Measurements from ENCODE around the gene WDPCP.

DNA sequence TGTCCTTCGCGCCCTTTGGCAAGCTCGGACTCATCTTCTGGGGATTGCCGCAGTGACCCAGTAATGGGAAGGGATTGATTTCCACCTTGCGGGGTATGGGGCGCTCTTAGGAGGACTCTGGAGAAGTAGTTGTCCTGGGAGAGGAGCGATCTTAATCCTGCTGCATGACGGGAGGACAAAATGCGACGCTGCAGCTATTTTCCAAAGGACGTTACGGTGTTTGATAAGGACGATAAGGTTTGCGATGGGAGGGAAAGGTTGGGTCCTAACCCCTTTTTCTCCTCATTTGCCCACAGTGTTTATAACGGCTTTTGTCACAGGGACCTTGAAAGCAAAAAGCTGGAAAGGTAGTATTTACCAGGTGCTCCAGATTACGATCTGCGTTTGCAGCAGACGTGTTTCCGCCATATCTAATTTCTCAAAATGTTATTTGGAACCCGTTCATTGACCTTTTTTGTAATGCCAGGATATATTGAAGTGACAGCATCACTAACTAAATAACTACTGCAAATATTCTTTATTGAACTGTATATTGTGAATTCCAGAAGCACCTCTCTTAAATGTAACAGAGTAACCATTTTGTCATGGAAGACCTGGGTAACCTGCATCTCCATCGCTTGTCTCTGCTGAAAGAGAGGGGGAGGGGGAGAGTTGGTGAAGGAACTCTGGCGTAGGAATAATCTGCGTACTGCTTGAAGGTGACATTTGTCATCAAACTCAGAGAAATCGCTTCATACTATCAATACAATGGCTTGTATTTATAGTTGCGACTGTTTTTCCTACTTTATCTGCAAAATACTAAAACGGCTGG lies 1.1 kb upstream of the WDPCP start:
- TF ChIP-seq ARNTL (CRISPR knock-in tag; IDR thresholded peaks at IDR 0.05; ENCODE audit: borderline replicate concordance, low read depth) (no peak), ZFP3 (CRISPR knock-in tag; IDR thresholded peaks at IDR 0.05) (no peak), PATZ1 (CRISPR knock-in tag; IDR thresholded peaks at IDR 0.05; ENCODE audit: borderline replicate concordance) (no peak), ZC3H10 (CRISPR knock-in tag; IDR thresholded peaks at IDR 0.05) (no peak), RARB (CRISPR knock-in tag; IDR thresholded peaks at IDR 0.05) (no peak), ZNF565 (CRISPR knock-in tag; conservative IDR thresholded peaks at IDR 0.05; ENCODE audit: low read depth) (no peak), BACH2 (CRISPR knock-in tag; IDR thresholded peaks at IDR 0.05; ENCODE audit: borderline replicate concordance) (no peak), ZFP30 (CRISPR knock-in tag; IDR thresholded peaks at IDR 0.05) (no peak), CSDC2 (CRISPR knock-in tag; IDR thresholded peaks at IDR 0.05) (no peak), ESRRG (CRISPR knock-in tag; IDR thresholded peaks at IDR 0.05) (no peak)
- TF ChIP-seq, protein P1, sequence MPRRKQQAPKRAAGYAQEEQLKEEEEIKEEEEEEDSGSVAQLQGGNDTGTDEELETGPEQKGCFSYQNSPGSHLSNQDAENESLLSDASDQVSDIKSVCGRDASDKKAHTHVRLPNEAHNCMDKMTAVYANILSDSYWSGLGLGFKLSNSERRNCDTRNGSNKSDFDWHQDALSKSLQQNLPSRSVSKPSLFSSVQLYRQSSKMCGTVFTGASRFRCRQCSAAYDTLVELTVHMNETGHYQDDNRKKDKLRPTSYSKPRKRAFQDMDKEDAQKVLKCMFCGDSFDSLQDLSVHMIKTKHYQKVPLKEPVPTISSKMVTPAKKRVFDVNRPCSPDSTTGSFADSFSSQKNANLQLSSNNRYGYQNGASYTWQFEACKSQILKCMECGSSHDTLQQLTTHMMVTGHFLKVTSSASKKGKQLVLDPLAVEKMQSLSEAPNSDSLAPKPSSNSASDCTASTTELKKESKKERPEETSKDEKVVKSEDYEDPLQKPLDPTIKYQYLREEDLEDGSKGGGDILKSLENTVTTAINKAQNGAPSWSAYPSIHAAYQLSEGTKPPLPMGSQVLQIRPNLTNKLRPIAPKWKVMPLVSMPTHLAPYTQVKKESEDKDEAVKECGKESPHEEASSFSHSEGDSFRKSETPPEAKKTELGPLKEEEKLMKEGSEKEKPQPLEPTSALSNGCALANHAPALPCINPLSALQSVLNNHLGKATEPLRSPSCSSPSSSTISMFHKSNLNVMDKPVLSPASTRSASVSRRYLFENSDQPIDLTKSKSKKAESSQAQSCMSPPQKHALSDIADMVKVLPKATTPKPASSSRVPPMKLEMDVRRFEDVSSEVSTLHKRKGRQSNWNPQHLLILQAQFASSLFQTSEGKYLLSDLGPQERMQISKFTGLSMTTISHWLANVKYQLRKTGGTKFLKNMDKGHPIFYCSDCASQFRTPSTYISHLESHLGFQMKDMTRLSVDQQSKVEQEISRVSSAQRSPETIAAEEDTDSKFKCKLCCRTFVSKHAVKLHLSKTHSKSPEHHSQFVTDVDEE (CRISPR knock-in tag; IDR thresholded peaks at IDR 0.05), result no peak
